HEK293 (cell line): ENCODE results near the gene LCE6A.

ENCODE experiments used
- CTCF ChIA-PET: fragments of 350-600 bp; formaldehyde crosslinking; extraction: SDS; loops from one replicate; lab custom pipeline; 2021; ENCODE audit warnings: antibody characterized with exemption; lab: Yijun Ruan, JAX
- POLR2A ChIA-PET: fragments of 300-600 bp; formaldehyde crosslinking; extraction: SDS; loops from one replicate; lab custom pipeline; 2020; ENCODE audit warnings: antibody characterized with exemption, inconsistent platforms; lab: Yijun Ruan, JAX
- H3K27ac ChIP-seq: fragments of 200-500 bp; sonication (Bioruptor generic); 2 replicates; pipeline ENCODE4 v1.5.1; 2014; ENCODE audit warnings: low read depth, low read length, control low read depth, inconsistent platforms; ENCODE audit errors: extremely low read depth
- H3K36me3 ChIP-seq, 2 experiments: fragments of 200-500 bp in 1 of 2; sonication (Bioruptor generic) in 1 of 2; 1 replicate in 1 of 2; 2 replicates in 1 of 2; pipeline ENCODE4 v1.5.1; 2014 to 2017; ENCODE audit warnings: inconsistent platforms in 2 of 2, low read length in 2 of 2; ENCODE audit not compliant: control insufficient read depth in 2 of 2, insufficient read depth in 1 of 2
- H3K4me1 ChIP-seq: fragments of 200-500 bp; sonication (Bioruptor generic); 2 replicates; pipeline ENCODE4 v1.5.1; 2014; ENCODE audit warnings: mild to moderate bottlenecking, low read length, inconsistent platforms; ENCODE audit not compliant: control insufficient read depth, insufficient read depth
- H3K4me3 ChIP-seq: 2 replicates; pipeline ENCODE4 v1.5.1; 2011; ENCODE audit warnings: low read depth, mild to moderate bottlenecking, control low read depth, low read length, moderate library complexity
- H3K9me3 ChIP-seq: fragments of 200-500 bp; sonication (Bioruptor generic); 2 replicates; pipeline ENCODE4 v1.5.1; 2014; ENCODE audit warnings: low read depth, low read length, inconsistent platforms; ENCODE audit not compliant: control insufficient read depth, insufficient read depth
- KLF16 ChIP-seq: fragments of 450-650 bp; formaldehyde crosslinking; IDR thresholded peaks from 2 replicates; pipeline ENCODE4 v1.5.1; 2017; ENCODE audit warnings: missing biosample characterization, missing genetic modification characterization
- RBAK ChIP-seq: fragments of 450-650 bp; formaldehyde crosslinking; IDR thresholded peaks from 2 replicates; pipeline ENCODE4 v1.5.1; 2016; ENCODE audit warnings: missing biosample characterization, missing genetic modification characterization
- ZNF121 ChIP-seq: fragments of 450-650 bp; formaldehyde crosslinking; IDR thresholded peaks from 2 replicates; pipeline ENCODE4 v1.5.1; 2016; ENCODE audit warnings: missing biosample characterization, missing genetic modification characterization
- ZNF140 ChIP-seq: fragments of 450-650 bp; formaldehyde crosslinking; IDR thresholded peaks from 2 replicates; pipeline ENCODE4 v1.5.1; 2016; ENCODE audit warnings: missing biosample characterization, missing genetic modification characterization
- ZNF155 ChIP-seq: fragments of 450-650 bp; formaldehyde crosslinking; IDR thresholded peaks from 2 replicates; pipeline ENCODE4 v1.5.1; 2016; ENCODE audit warnings: missing biosample characterization, missing genetic modification characterization
- ZNF16 ChIP-seq: fragments of 450-650 bp; formaldehyde crosslinking; IDR thresholded peaks from 2 replicates; pipeline ENCODE4 v1.5.1; 2016; ENCODE audit warnings: low read depth, missing biosample characterization, missing genetic modification characterization
- ZNF223 ChIP-seq: fragments of 450-650 bp; formaldehyde crosslinking; IDR thresholded peaks from 2 replicates; pipeline ENCODE4 v1.5.1; 2016; ENCODE audit warnings: missing biosample characterization, missing genetic modification characterization
- ZNF24 ChIP-seq: fragments of 450-650 bp; formaldehyde crosslinking; IDR thresholded peaks from 2 replicates; pipeline ENCODE4 v1.5.1; 2016; ENCODE audit warnings: missing biosample characterization, missing genetic modification characterization
- ZNF341 ChIP-seq: fragments of 450-650 bp; formaldehyde crosslinking; IDR thresholded peaks from 2 replicates; pipeline ENCODE4; 2016; ENCODE audit warnings: low read depth, missing biosample characterization, missing genetic modification characterization
- ZNF394 ChIP-seq: fragments of 450-650 bp; formaldehyde crosslinking; IDR thresholded peaks from 2 replicates; pipeline ENCODE4 v1.5.1; 2016; ENCODE audit warnings: missing biosample characterization, missing genetic modification characterization, mild to moderate bottlenecking, moderate library complexity, borderline replicate concordance
- ZNF544 ChIP-seq: fragments of 450-650 bp; formaldehyde crosslinking; IDR thresholded peaks from 2 replicates; pipeline ENCODE4 v1.5.0; 2017; ENCODE audit warnings: missing biosample characterization, missing genetic modification characterization
- ZNF548 ChIP-seq: fragments of 450-650 bp; formaldehyde crosslinking; IDR thresholded peaks from 2 replicates; pipeline ENCODE4 v1.5.1; 2016; ENCODE audit warnings: missing biosample characterization, missing genetic modification characterization
- ZNF561 ChIP-seq: fragments of 450-650 bp; IDR thresholded peaks from 2 replicates; pipeline ENCODE4 v1.5.1; 2018; ENCODE audit warnings: missing biosample characterization, missing genetic modification characterization, borderline replicate concordance
- ZNF664 ChIP-seq: fragments of 450-650 bp; formaldehyde crosslinking; IDR thresholded peaks from 2 replicates; pipeline ENCODE4 v1.5.1; 2016; ENCODE audit warnings: missing biosample characterization, missing genetic modification characterization
- ZNF830 ChIP-seq: fragments of 450-650 bp; IDR thresholded peaks from 2 replicates; pipeline ENCODE4 v1.5.0; 2018; ENCODE audit warnings: missing biosample characterization, missing genetic modification characterization, low read depth, mild to moderate bottlenecking, moderate library complexity
- TF ChIP-seq, protein P1 (sequence below): fragments of 450-650 bp; formaldehyde crosslinking; IDR thresholded peaks from 2 replicates; pipeline ENCODE4 v1.5.1; 2016; ENCODE audit warnings: missing biosample characterization, missing genetic modification characterization, low read depth
- TF ChIP-seq, protein P2 (sequence below): fragments of 450-650 bp; formaldehyde crosslinking; IDR thresholded peaks from 2 replicates; pipeline ENCODE4 v1.5.0; 2017; ENCODE audit warnings: missing biosample characterization, missing genetic modification characterization, borderline replicate concordance
- TF ChIP-seq, protein P3 (sequence below): fragments of 450-650 bp; formaldehyde crosslinking; IDR thresholded peaks from 2 replicates; pipeline ENCODE4 v1.5.1; 2016; ENCODE audit warnings: missing biosample characterization, missing genetic modification characterization

The LCE6A gene

DNA sequence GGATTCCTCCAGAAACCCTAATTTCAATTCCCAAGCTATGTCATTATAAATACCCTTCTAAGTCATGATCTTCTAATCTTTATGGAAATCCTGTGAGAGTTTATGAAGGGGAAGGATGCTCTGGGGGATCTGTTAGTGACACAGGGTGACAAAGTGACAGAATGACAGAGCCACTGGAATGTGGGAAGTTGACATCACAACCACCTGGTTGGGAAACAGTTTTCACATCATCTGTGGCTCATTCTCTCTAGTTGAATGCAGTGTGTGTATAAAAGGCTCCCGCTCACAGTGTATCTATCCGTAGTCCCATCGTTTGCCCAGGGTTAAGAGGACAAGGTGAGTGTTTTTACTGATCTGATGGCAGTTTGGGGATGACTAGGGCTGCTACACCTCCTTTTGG, 17.0 kb downstream of the LCE6A start, which contains the start of gene LCE7A (continued):
- no peak for TF ChIP-seq ZNF664 (tag by site-specific recombination)

DNA sequence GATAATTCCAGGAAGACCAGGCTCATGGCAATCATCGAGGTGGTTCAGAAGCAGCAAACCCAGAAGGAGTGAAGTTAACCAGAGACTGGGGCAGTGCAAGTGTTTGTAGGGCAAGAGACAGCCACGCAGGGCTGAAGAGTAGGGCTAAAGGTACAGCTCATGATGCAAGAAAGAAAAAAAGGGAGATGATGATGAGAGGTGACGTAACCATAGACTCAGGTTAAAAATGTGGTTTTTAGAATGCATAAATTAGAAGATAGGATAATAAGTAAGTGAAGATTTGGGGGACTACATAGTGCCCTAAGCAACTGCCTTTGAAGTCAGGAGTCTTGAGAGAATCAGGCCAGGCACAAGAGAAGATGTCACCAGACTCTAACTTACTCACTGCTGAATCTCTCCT, 17.5 kb downstream of the LCE6A start:
- Histone ChIP-seq H3K36me3 (no peaks in the 10 kb centered on the region), H3K9me3 (no peaks in the 10 kb centered on the region), H3K4me3 (no peak overlapping the region), H3K27ac (no peak overlapping the region), H3K4me1 (no peaks in the 10 kb centered on the region)
- ChIA-PET CTCF (interaction anchor here (0.6 to 1.4 kb wide), 3 partner anchors 10 to 80 kb away, joined by 3 to 7 read pairs (median 4); partner anchors contain the start of gene SMCP), POLR2A (no interaction called here)
- no peak for TF ChIP-seq ZNF548 (tag by site-specific recombination)
- TF ChIP-seq, protein P1, sequence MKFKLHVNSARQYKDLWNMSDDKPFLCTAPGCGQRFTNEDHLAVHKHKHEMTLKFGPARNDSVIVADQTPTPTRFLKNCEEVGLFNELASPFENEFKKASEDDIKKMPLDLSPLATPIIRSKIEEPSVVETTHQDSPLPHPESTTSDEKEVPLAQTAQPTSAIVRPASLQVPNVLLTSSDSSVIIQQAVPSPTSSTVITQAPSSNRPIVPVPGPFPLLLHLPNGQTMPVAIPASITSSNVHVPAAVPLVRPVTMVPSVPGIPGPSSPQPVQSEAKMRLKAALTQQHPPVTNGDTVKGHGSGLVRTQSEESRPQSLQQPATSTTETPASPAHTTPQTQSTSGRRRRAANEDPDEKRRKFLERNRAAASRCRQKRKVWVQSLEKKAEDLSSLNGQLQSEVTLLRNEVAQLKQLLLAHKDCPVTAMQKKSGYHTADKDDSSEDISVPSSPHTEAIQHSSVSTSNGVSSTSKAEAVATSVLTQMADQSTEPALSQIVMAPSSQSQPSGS = peak; percentile 49; the same call in 1 of the 2 replicates
- TF ChIP-seq, all 188 proteins: peak for 1

DNA sequence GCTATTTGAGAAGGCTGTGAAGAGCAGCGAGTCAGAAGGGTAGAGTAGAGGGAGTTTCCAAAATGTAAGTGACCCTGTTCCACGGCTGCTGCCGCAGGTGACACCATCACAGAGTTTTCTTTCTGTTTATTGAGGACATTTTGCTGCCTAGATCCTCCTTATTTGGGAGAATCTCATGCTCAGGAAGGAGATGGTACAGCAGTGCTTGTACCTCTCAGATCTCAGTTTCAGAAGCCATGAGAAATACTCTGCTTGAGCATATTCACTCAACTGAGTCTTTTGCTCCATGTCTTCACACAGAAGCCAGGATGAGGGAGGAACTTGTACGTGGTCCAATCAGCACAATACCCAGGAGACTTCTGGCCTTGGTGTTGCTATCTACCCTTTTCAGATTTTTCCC, 18.7 kb downstream of the LCE6A start:
- H3K27ac ChIP-seq = no peak overlapping the region
- H3K9me3 ChIP-seq = no peaks in the 10 kb centered on the region
- H3K36me3 ChIP-seq = no peaks in the 10 kb centered on the region
- H3K4me1 ChIP-seq = no peaks in the 10 kb centered on the region
- POLR2A ChIA-PET = no interaction called here
- no peak for TF ChIP-seq ZNF24
- TF ChIP-seq, protein P2, sequence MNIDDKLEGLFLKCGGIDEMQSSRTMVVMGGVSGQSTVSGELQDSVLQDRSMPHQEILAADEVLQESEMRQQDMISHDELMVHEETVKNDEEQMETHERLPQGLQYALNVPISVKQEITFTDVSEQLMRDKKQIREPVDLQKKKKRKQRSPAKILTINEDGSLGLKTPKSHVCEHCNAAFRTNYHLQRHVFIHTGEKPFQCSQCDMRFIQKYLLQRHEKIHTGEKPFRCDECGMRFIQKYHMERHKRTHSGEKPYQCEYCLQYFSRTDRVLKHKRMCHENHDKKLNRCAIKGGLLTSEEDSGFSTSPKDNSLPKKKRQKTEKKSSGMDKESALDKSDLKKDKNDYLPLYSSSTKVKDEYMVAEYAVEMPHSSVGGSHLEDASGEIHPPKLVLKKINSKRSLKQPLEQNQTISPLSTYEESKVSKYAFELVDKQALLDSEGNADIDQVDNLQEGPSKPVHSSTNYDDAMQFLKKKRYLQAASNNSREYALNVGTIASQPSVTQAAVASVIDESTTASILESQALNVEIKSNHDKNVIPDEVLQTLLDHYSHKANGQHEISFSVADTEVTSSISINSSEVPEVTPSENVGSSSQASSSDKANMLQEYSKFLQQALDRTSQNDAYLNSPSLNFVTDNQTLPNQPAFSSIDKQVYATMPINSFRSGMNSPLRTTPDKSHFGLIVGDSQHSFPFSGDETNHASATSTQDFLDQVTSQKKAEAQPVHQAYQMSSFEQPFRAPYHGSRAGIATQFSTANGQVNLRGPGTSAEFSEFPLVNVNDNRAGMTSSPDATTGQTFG (tag by site-specific recombination) = no peak
- TF ChIP-seq KLF16 (tag by site-specific recombination) = no peak
- no peak for TF ChIP-seq ZNF223 (tag by site-specific recombination)
- TF ChIP-seq, all 188 proteins: peak for 0
- CTCF ChIA-PET = interaction anchor here (1.4 kb wide), 2 partner anchors 9 to 17 kb away, joined by 4 to 7 read pairs; partner anchors contain the start of gene SMCP
- H3K4me3 ChIP-seq = no peak overlapping the region

DNA sequence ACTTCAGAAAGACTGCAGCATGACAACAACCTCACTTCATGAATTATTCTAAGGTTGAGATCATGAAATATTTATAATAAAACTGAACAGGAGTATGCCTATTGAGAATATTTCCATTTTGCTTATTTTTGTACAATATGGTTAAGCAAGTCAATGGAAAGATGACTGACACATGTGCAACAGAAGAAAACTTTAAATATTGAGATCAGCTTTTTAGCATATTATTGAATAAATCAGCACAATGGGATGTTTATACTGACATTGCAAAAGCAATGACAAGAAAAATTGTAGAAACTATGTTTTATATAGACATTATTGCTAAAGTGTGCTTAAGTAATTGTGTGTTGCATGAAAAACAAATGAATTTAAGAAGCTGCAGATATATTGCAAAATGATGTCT, 21.8 kb downstream of the LCE6A start:
- Histone ChIP-seq H3K4me3 (no peak overlapping the region), H3K27ac (no peak overlapping the region), H3K9me3 (no peaks in the 10 kb centered on the region), H3K36me3 (no peaks in the 10 kb centered on the region), H3K4me1 (no peaks in the 10 kb centered on the region)
- ChIA-PET CTCF (interaction anchor here (0.8 kb wide), 1 partner anchor 356 kb away, joined by 4 read pairs; no protein-coding TSS in a partner anchor), POLR2A (no interaction called here)
- TF ChIP-seq ZNF561 (tag by site-specific recombination) (no peak), ZNF544 (tag by site-specific recombination) (no peak), ZNF140 (no peak), ZNF341 (tag by site-specific recombination) (no peak), ZNF830 (tag by site-specific recombination) (no peak), ZNF155 (tag by site-specific recombination) (no peak), RBAK (tag by site-specific recombination) (no peak), ZNF16 (no peak), ZNF394 (no peak), ZNF121 (no peak)
- TF ChIP-seq, protein P1 = no peak
- TF ChIP-seq, protein P3, sequence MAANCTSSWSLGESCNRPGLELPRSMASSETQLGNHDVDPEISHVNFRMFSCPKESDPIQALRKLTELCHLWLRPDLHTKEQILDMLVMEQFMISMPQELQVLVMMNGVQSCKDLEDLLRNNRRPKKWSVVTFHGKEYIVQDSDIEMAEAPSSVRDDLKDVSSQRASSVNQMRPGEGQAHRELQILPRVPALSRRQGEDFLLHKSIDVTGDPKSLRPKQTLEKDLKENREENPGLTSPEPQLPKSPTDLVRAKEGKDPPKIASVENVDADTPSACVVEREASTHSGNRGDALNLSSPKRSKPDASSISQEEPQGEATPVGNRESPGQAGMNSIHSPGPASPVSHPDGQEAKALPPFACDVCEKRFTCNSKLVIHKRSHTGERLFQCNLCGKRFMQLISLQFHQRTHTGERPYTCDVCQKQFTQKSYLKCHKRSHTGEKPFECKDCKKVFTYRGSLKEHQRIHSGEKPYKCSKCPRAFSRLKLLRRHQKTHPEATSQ (tag by site-specific recombination) = no peak
